OCI-M1 (cell line): ENCODE data around the gene FRMD4A.
"Not testable (repeated sequence)": the region's sequence is repeated elsewhere in the genome, so short reads cannot be mapped to it uniquely, and the experiment has no call there.

Source experiments
- DNase-seq: peaks from one replicate; lab custom pipeline; 2025; lab: John Stamatoyannopoulos, UW

FRMD4A gene

DNA sequence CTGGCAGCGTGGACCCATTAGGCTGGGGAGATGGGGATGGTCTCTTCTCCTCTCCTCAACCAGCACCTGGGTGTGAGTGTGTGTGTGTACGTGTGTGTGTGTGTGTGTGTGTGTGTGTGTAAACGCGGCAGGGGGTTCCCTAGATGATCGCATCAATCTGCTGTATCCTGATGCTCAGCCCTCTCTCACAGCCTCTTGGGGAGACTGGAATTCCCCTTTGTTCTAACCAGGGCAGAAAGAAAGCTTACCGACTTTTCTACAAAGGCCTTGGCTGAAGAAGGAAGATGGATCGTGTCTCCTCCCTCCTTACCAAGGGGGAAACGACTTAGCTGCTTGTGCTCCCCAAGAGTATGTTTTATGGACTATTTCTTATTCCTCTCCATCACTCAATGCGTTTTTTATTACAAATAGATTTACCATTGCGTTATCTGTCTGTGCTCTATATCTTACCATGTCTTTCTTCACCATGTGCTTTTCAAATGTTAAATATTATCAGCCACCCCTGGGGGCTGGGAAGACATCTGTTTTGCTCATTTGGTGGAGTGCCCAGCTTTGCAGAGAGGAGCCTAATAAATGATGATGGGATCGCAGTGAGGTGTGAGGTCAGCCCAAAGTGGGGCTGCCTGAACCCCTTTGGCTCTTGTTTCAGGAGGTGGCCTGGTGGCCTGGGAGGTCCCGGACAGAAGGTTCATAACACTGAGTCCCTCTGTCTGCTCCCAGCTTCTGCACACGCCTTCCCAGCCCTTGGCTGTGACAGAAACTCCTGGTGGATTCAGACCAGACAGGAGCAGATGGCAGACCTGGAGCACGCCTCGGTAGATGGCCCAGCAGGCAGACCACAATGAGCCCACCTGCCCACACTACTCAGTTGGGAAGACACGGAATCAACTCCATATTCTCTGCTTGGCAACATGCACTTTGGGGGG is 481.9 kb downstream of the FRMD4A start:
- no peak for DNase-seq

DNA sequence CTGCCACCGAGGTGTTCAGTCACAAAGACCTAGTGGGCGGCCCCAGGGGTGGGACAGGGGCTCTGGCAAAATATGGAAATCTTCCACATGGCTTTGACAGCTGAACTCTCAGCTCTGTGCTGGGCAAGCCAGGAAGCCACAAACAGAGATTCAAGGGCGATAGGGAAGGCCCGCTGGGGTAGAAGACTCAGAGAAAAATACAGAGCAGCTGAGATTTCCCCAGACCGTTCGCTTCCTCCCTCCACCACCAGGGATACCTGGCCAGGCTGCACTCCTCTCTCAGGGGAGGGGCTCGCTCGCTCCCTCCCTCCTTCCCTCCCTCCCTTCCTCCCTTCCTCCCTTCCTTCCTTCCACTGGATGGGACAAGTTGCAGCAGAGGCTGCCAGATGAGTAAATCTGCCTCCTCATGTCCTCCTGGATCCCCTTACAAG is 483.5 kb downstream of the FRMD4A start:
- DNase-seq = no peak

GRCh38 chr10:13845897-13846296 is 484.8 kb downstream of the FRMD4A start:
- no peak for DNase-seq

- DNase-seq = no peak
Measured at GRCh38 chr10:13844651-13845050, 486.1 kb downstream of the FRMD4A start.

- DNase-seq = no peak
Measured at GRCh38 chr10:13842117-13842516, 488.6 kb downstream of the FRMD4A start.

DNA sequence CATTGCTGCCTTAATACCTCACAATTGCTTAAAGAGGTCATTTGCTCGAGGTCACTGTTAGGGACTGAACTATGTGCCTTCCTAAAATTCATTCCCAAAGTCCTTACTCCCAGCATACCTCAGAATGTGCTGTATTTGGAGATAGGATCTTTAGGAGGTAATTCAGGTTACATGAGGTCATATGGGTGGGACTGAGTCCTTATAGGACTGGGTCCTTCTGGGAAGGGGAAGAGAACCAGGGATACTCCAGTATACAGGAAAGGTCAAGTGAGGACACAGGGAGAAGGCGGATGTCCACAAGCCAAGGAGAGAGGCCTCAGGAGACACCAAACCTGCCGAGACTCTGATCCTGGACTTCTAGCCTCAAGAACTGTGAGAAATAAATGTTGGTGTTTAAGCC is 490.7 kb downstream of the FRMD4A start:
- no peak for DNase-seq

GRCh38 chr10:13839430-13839990 is 491.2 kb downstream of the FRMD4A start:
- DNase-seq = no peak

GRCh38 chr10:13839030-13839429 is 491.7 kb downstream of the FRMD4A start:
- no peak for DNase-seq

DNA sequence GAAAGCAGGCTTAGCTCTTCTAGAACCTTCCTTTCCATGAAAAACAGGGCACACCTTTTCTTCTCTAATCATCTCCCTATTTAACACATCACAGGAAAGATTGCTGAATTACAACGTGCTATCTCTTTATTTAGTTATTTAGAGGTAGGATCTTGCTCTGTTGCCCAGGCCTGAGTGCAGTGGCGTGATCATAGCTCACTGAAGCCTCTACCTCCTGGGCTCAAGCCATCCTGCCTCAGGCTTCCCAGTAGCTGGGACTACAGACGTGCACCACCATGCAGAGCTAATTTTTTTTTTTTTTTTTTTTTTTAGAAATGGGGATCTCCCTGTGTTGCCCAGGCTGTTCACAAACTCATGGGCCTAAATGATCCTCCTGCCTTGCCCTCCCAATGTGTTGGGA is 492.8 kb downstream of the FRMD4A start:
- DNase-seq = no peak

- DNase-seq = no peak
Measured at GRCh38 chr10:13834581-13835286, 496.0 kb downstream of the FRMD4A start.

GRCh38 chr10:13831711-13832141 is 499.0 kb downstream of the FRMD4A start:
- DNase-seq = no peak

DNA sequence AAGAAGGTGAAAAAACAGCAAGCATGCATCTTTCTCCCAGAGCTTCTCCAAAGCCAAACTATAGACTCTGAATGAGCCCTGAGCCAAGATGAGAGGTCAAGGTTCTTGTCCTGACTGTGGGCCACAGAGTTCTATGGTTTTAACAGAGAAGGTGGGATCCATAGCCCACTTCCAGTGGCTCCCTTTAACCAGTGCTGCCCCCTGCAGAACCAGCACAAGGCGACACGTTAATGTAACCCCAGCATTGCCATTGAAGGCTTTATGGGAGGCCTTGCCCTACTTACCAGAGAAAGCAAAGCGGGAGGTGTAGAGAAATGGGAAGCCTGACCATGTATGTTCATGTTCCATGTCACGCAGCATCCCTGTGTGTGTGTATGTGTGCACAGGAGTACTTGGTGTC is 500.3 kb downstream of the FRMD4A start:
- DNase-seq = no peak

- no peak for DNase-seq
Measured at GRCh38 chr10:13829790-13830189, 500.9 kb downstream of the FRMD4A start.

DNA sequence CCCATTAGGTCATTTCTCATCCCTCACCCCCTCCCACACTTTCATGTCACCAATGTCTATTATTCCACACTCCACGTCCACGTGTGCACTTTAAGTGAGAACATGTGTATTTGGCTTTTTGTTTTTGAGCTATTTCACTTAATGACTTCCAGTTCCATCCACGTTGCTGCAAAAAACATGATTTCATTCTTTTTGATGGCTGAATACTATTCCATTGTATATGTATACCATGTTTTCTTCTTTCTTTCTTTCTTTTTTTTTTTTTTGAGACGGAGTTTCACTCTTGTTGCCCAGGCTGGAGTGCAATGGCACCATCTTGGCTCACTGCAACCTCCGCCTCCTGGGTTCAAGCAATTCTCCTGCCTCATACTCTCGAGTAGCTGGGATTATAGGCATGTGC is 502.4 kb downstream of the FRMD4A start:
- not testable (repeated sequence) for DNase-seq

DNA sequence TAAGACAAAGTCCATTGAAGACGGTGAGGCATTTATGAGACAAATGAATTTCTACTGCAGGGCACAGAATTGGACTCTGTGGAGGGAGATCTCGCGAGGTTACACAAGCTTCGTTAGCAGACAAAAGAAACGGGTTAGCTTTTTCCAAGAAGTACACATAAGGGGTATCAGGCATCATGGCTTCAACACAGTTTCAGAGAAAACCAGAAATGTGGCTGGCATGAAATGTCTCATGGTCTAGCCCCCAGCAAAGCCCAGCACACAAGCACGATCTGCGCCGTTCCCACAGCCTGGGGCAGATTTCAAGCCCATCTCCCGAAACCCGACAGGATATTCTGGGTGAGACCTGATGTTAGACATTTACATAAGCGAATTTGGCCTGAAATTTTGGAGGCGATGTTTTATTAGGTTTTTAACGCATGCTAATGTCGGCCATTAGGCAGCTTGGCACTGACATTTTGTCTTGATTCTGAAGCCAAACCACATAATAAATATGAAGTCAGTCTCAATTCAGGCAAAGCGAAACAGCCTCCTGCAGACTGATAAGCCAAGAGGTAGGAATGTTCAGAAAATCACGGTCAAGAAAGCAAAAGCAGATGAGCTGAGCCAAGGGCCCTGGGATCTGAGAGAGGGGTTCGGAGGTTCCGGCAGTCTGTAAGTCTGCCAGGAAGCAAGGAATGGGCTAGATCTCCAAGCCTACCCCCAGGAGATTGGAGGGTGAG is 503.5 kb downstream of the FRMD4A start:
- DNase-seq = no peak

DNA sequence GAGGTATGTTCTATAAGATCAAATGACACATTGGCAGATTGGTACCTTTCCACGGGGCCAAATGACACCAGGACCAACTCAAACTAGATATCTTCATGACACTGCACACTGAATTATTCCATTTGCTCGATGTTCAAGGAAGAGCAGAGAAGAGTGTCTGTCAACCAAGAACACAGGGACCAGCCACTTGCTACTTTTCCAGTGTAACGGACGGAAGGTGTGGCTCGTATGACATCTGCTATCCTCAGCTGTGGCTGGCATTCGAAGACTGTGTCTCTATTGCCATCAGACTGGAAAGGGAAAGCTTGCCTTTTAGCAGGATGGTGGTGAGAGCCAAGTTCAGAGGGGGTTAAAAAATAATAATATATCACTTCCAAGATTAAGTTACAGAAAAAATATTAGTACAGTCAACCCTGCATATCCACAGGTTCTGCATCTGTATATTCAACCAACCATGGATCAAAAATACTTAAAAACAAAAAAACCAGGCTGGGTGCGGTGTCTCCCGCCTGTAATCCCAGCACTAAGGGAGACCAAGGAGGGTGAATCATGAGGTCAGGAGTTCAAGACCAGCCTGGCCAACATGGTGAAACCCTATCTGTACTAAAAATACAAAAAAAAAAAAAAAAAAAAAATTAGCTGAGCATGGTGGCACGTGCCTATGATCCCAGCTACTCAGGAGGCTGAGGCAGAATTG is 506.9 kb downstream of the FRMD4A start:
- no peak for DNase-seq

DNA sequence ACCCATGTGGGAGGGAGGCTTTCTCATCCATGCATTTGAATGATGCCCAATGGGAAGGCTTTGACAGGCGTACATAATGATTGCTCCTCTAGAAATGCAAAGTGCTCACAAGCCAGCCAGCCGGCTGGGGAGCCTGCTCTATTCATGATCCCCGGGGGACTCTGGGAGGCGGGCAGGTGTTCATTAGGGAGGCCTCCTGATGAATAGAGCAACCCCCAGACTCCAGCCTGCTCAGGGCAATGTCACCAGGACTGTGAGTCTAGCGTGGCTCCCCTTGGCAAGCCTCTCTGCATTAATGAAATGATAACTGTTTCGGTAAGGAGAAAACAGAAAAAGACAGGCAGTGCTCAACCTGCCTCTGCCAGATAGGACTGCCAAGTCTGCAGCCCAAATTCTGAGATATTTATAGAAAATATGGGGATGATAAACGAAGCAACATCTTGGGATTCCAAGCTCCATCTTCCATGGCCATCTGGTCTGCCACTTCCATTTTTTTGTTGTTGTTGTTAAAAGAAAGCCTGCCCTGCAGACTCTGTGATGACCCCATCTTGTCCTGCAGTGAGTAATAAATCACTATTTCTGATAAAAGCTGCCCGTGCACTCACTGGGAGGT is 507.5 kb downstream of the FRMD4A start:
- no peak for DNase-seq

- no peak for DNase-seq
Measured at GRCh38 chr10:13822490-13822889, 508.2 kb downstream of the FRMD4A start.

DNA sequence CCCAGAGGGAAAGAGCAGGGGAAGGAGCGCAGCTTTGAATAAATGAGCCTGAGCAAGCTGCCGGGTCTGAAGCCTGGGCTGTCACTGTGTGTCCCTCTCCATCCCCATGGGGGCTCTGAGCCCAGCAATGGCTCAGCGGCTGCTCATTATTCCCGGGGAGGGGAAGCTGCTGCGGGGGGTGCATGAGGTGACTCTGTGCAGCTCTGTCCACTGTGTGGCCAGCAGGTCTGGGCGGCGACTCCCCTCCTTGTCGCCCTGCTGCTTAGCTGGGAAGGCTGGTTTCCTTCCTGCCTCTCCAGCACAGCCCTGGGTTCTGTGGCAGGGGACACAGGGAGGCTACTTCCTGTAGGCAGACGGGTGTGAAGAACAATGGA is 509.8 kb downstream of the FRMD4A start:
- no peak for DNase-seq

- no peak for DNase-seq
Measured at GRCh38 chr10:13820119-13820963, 510.4 kb downstream of the FRMD4A start.
